Measurements from ENCODE around the gene RARRES2. TPM values are rescaled to one million over a fixed set of nuclear protein-coding genes. Genes with fewer than 3 reads are reported as not detected.

RARRES2 gene
- total RNA-seq, 1 experiment from 2014 or later, result 60.9 TPM

- no peak overlapping the region for H3K4ac ChIP-seq (ENCODE audit: low read depth, low read length)
- no peak overlapping the region for H3T11ph ChIP-seq (ENCODE audit: low read length)
Measured at GRCh38 chr7:150357771-150358427, 16.5 kb upstream of the RARRES2 start.

More at GRCh38 chr7:150357771-150358427, 16.5 kb upstream of the RARRES2 start:
- peaks cover 23 to 33% of the 10 kb centered on the region in 2 experiments for H3K4me1 Mint-ChIP-seq
- peak; percentile 50 for TF ChIP-seq CTCF (conservative IDR thresholded peaks at IDR 0.05)
- Histone ChIP-seq H3K4me2 (ENCODE audit: insufficient read depth, insufficient read length, low read length) (no peak overlapping the region), H4K5ac (ENCODE audit: insufficient read length, low read depth, low read length) (no peak overlapping the region), H2BK120ac (ENCODE audit: low read depth, low read length, poor library complexity, severe bottlenecking) (no peak overlapping the region), H3K27me3 (ENCODE audit: insufficient read depth, low read length) (no peaks in the 10 kb centered on the region), H3K79me2 (ENCODE audit: insufficient read depth, low read length) (no peaks in the 10 kb centered on the region), H3K9me3 (ENCODE audit: control insufficient read depth, low read depth, low read length) (no peaks in the 10 kb centered on the region), H2AFZ (ENCODE audit: low read length) (no peak overlapping the region), H3K18ac (ENCODE audit: insufficient read length, low read depth, low read length) (no peak overlapping the region), H4K8ac (replicated peaks; ENCODE audit: insufficient read length, low read depth, low read length) (no peak overlapping the region), H3K27ac (ENCODE audit: insufficient read length, low read depth, low read length) (no peak overlapping the region), H3K23ac (ENCODE audit: insufficient read length, low read depth, low read length) (no peak overlapping the region), H2BK12ac (ENCODE audit: insufficient read length, low read depth, low read length) (no peak overlapping the region), H2AK5ac (ENCODE audit: insufficient read length, low read length) (no peak overlapping the region), H2BK20ac (ENCODE audit: low read depth, low read length, poor library complexity, severe bottlenecking) (no peak overlapping the region), H3K14ac (ENCODE audit: insufficient read depth, low read length) (no peak overlapping the region), H3K9ac (ENCODE audit: extremely low read depth, insufficient read length, low read length) (no peak overlapping the region), H4K20me1 (ENCODE audit: control insufficient read depth, insufficient read depth, insufficient read length) (no peaks in the 10 kb centered on the region), H3K23me2 (ENCODE audit: insufficient read length, low read depth, low read length, poor library complexity, severe bottlenecking) (no peaks in the 10 kb centered on the region), H3K79me1 (ENCODE audit: insufficient read depth, low read depth, low read length, poor library complexity, severe bottlenecking) (no peaks in the 10 kb centered on the region), H2BK15ac (ENCODE audit: low read depth, low read length) (no peak overlapping the region), H2BK5ac (ENCODE audit: insufficient read length, low read length) (no peak overlapping the region), H3K4me1 (ENCODE audit: insufficient read depth, low read length) (0 out of 2 replicates have a peak, but pooled peaks cover 3% of the 10 kb centered on the region), H4K91ac (ENCODE audit: insufficient read length, low read depth, low read length) (no peak overlapping the region), H3K56ac (ENCODE audit: insufficient read length, low read depth, low read length) (no peak overlapping the region)
- no CpG with 5 or more reads among the region's 13 CpGs for WGBS (ENCODE audit: extremely low coverage, insufficient read length, low lambda C conversion rate)
- no peak overlapping the region; a peak in 1 of 5 replicates for H3K4me3 Mint-ChIP-seq
- H3K36me3 Mint-ChIP-seq (ENCODE audit: insufficient read depth in 1 of 3, low read depth in 3 of 3), result peaks cover 0 to 4% (median 0%) of the 10 kb centered on the region in 3 experiments; a peak in 1 of 7 replicates
- H3K27me3 Mint-ChIP-seq (ENCODE audit: low read depth), result peaks cover 1% of the 10 kb centered on the region; the same call in 1 of the 2 replicates
- peak overlapping the region in 1 of 3 experiments; percentile 28; a peak in 1 of 7 replicates for H3K27ac Mint-ChIP-seq
- peaks cover 4 to 7% of the 10 kb centered on the region in 2 experiments; a peak in 3 of 5 replicates for H3K9me3 Mint-ChIP-seq
- DNase-seq, result no peak
